Calu3 (cell line): Measurements from ENCODE around the gene C4orf54. TPM values are rescaled to one million over a fixed set of nuclear protein-coding genes. Genes with fewer than 3 reads are reported as not detected.

Source experiments
- BruUV-seq: library from RNA; stranded (reverse); fragments of 400-500 nt; replicated peaks from 2 replicates; lab custom pipeline; 2021; lab: Mats Ljungman, UMichigan
- CTCF ChIA-PET: fragments of 300-600 bp; sonication (Branson Sonifier 250); formaldehyde crosslinking; loops from one replicate; lab custom pipeline; 2022; ENCODE audit warnings: antibody characterized with exemption; lab: Charles Lee
- DNase-seq: peaks from one replicate; pipeline ENCODE4 v3.0.0; 2022
- H3K27ac Mint-ChIP-seq: one replicate; pipeline ENCODE4 v1.8.0; 2022; ENCODE audit warnings: mixed read lengths; ENCODE audit not compliant: unreplicated experiment
- H3K27me3 Mint-ChIP-seq: one replicate; pipeline ENCODE4 v1.8.0; 2022; ENCODE audit warnings: mixed read lengths; ENCODE audit not compliant: unreplicated experiment
- H3K36me3 Mint-ChIP-seq: one replicate; pipeline ENCODE4 v1.8.0; 2022; ENCODE audit warnings: mild to moderate bottlenecking, moderate library complexity, mixed read lengths; ENCODE audit not compliant: insufficient read depth, unreplicated experiment
- H3K4me1 Mint-ChIP-seq: one replicate; pipeline ENCODE4 v1.8.0; 2022; ENCODE audit warnings: mild to moderate bottlenecking, low read depth, mixed read lengths; ENCODE audit not compliant: unreplicated experiment
- H3K4me3 Mint-ChIP-seq: one replicate; pipeline ENCODE4 v1.8.0; 2022; ENCODE audit warnings: mild to moderate bottlenecking, low read depth, moderate library complexity, mixed read lengths; ENCODE audit not compliant: unreplicated experiment
- H3K9me3 Mint-ChIP-seq: one replicate; pipeline ENCODE4 v1.8.0; 2022; ENCODE audit warnings: low read depth, mixed read lengths; ENCODE audit not compliant: unreplicated experiment
- CTCF ChIP-seq: fragments of 200-600 bp; IDR thresholded peaks from one replicate; pipeline ENCODE4 v1.8.0; 2022; ENCODE audit warnings: antibody characterized with exemption; ENCODE audit not compliant: unreplicated experiment
- intact Hi-C: fragments of 100-400 bp; cut with micrococcal nuclease; formaldehyde crosslinking; loops from one replicate; pipeline ENCODE4 v1.10.0; 2022; ENCODE audit not compliant: unreplicated experiment
- total RNA-seq: library from RNA; stranded (reverse); gene quantifications from 2 replicates; pipeline ENCODE4 v1.2.3, GENCODE V29; 2022

Gene C4orf54
- total RNA-seq, 1 experiment from 2014 or later, result not detected

- H3K4me3 Mint-ChIP-seq, result no peak overlapping the region
- TF ChIP-seq CTCF, result no peak
- BruUV-seq, result no TSS peak
- no peaks in the 10 kb centered on the region for H3K9me3 Mint-ChIP-seq
- CTCF ChIA-PET, result no interaction called here
- H3K36me3 Mint-ChIP-seq, result no peaks in the 10 kb centered on the region
- intact Hi-C loops, result no loop called here
- H3K27ac Mint-ChIP-seq, result no peak overlapping the region
- H3K4me1 Mint-ChIP-seq, result peaks cover 26% of the 10 kb centered on the region
- no peaks in the 10 kb centered on the region for H3K27me3 Mint-ChIP-seq
- no peak for DNase-seq
Measured at GRCh38 chr4:99647071-99647470, 10.6 kb downstream of the C4orf54 start.

- Mint-ChIP-seq H3K27me3 (no peaks in the 10 kb centered on the region), H3K9me3 (no peaks in the 10 kb centered on the region), H3K4me1 (peaks cover 34% of the 10 kb centered on the region), H3K27ac (no peak overlapping the region), H3K36me3 (no peaks in the 10 kb centered on the region), H3K4me3 (no peak overlapping the region)
- intact Hi-C loops, result no loop called here
- CTCF ChIA-PET, result no interaction called here
- no TSS peak for BruUV-seq
- DNase-seq, result no peak
- no peak for TF ChIP-seq CTCF
Measured at GRCh38 chr4:99645638-99646037, 12.0 kb downstream of the C4orf54 start.

- Mint-ChIP-seq H3K36me3 (no peaks in the 10 kb centered on the region), H3K27ac (no peak overlapping the region), H3K4me3 (no peak overlapping the region), H3K4me1 (peaks cover 39% of the 10 kb centered on the region), H3K27me3 (no peaks in the 10 kb centered on the region), H3K9me3 (no peaks in the 10 kb centered on the region)
- BruUV-seq, result no TSS peak
- DNase-seq, result no peak
- intact Hi-C loops, result no loop called here
- TF ChIP-seq CTCF, result no peak
- CTCF ChIA-PET, result no interaction called here
Measured at GRCh38 chr4:99645036-99645435, 12.6 kb downstream of the C4orf54 start.

GRCh38 chr4:99644453-99644852, 13.2 kb downstream of the C4orf54 start:
- intact Hi-C loops, result loop anchor here (5.0 kb wide), 1 partner anchor 163 kb away; no protein-coding TSS in a partner anchor
- CTCF ChIA-PET, result no interaction called here
- no peak overlapping the region for H3K4me3 Mint-ChIP-seq
- peaks cover 39% of the 10 kb centered on the region for H3K4me1 Mint-ChIP-seq
- TF ChIP-seq CTCF, result no peak
- no TSS peak for BruUV-seq
- no peaks in the 10 kb centered on the region for H3K27me3 Mint-ChIP-seq
- H3K36me3 Mint-ChIP-seq, result no peaks in the 10 kb centered on the region
- no peak overlapping the region for H3K27ac Mint-ChIP-seq
- no peaks in the 10 kb centered on the region for H3K9me3 Mint-ChIP-seq
- no peak for DNase-seq
